Mononuclear cell (primary cell): ENCODE data around the gene PEX26. TPM values are rescaled to one million over a fixed set of nuclear protein-coding genes. Genes with fewer than 3 reads are reported as not detected.
"Not testable (repeated sequence)": the region's sequence is repeated elsewhere in the genome, so short reads cannot be mapped to it uniquely, and the experiment has no call there.

Experiments used
- H3K27me3 ChIP-seq: 2 replicates; pipeline ENCODE4 v1.6.0; 2011; ENCODE audit warnings: low read length, control low read depth; ENCODE audit not compliant: insufficient read depth
- H3K4me1 ChIP-seq: 2 replicates; pipeline ENCODE4 v1.5.1; 2011; ENCODE audit warnings: mild to moderate bottlenecking, low read length, control low read depth; ENCODE audit not compliant: insufficient read depth
- H3K4me3 ChIP-seq: 2 replicates; pipeline ENCODE4 v1.5.1; 2011; ENCODE audit warnings: mild to moderate bottlenecking, low read length, moderate library complexity
- H3K9me3 ChIP-seq: 2 replicates; pipeline ENCODE4 v1.5.1; 2011; ENCODE audit warnings: low read depth, mild to moderate bottlenecking, control low read depth, low read length
- total RNA-seq: library from RNA; depleted of rRNA; stranded (reverse); fragments of >200 nt; gene quantifications from one replicate; pipeline ENCODE4 v1.2.3, GENCODE V29; 2012

PEX26 gene
- total RNA-seq, 1 donor: 15.5 TPM

GRCh38 chr22:18048441-18048898, 29.3 kb upstream of the PEX26 start:
- Histone ChIP-seq H3K4me1 (no peaks in the 10 kb centered on the region), H3K9me3 (no peaks in the 10 kb centered on the region), H3K27me3 (no peaks in the 10 kb centered on the region), H3K4me3 (no peak overlapping the region)

DNA sequence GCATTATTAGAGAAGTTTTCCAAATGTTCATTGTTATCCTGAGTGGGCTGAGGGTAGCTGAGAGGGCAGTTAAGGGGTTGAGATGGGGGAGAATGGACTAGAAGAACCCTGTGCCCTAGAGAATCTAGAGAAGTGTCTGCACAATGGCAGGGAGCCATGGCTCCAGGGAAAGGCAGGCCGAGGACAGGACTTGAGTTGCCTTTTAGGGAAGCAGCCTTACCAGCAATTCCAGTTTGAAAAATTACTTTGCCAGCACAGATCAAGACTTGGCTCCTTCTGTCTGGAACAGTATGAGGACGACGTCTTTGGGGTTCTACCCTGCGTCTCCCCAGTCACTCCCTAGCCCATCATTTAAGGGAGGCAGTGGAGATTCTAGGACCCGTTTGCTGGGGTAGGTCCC, 27.7 kb upstream of the PEX26 start:
- H3K27me3 ChIP-seq: no peaks in the 10 kb centered on the region
- no peak overlapping the region for H3K4me3 ChIP-seq
- no peaks in the 10 kb centered on the region for H3K9me3 ChIP-seq
- H3K4me1 ChIP-seq: no peaks in the 10 kb centered on the region

DNA sequence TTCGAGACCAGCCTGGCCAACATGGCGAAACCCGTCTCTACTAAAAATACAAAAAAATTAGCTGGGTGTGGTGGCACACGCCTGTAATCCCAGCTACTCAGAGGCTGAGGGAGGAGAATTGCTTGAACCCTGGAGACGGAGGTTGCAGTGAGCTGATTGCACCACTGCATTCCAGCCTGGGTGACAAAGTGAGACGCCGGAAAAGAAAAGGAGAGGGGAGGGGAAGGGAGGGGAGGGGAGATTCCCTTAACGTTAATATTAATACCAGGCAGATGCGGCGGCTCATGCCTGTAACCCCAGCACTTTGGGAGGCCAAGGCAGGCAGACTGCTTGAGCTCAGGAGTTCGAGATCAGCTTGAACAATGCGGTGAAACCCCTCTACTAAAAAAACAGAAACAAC, 26.7 kb upstream of the PEX26 start:
- H3K9me3 ChIP-seq, H3K27me3 ChIP-seq, H3K4me3 ChIP-seq, H3K4me1 ChIP-seq: not testable (repeated sequence)

DNA sequence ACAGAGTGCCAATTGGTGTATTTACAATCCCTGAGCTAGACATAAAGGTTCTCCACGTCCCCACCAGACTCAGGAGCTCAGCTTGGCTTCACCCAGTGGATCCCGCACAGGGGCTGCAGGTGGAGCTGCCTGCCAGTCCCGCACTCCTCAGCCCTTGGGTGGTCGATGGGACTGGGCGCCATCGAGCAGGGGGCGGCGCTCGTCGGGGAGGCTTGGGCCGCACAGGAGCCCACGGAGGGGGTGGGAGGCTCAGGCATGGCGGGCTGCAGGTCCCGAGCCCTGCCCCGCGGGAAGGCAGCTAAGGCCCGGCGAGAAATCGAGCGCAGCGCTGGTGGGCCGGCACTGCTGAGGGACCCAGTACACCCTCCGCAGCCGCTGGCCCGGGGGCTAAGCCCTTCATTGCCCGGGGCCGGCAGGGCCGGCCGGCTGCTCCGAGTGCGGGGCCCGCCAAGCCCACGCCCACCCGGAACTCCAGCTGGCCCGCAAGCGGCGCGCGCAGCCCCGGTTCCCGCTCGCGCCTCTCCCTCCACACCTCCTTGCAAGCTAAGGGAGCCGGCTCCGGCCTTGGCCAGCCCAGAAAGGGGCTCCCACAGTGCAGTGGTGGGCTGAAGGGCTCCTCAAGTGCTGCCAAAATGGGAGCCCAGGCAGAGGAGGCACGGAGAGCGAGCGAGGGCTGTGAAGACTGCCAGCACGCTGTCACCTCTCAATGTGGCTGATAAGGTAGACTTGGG, 24.4 kb upstream of the PEX26 start:
- not testable (repeated sequence) for H3K4me3 ChIP-seq, H3K27me3 ChIP-seq, H3K9me3 ChIP-seq, H3K4me1 ChIP-seq

DNA sequence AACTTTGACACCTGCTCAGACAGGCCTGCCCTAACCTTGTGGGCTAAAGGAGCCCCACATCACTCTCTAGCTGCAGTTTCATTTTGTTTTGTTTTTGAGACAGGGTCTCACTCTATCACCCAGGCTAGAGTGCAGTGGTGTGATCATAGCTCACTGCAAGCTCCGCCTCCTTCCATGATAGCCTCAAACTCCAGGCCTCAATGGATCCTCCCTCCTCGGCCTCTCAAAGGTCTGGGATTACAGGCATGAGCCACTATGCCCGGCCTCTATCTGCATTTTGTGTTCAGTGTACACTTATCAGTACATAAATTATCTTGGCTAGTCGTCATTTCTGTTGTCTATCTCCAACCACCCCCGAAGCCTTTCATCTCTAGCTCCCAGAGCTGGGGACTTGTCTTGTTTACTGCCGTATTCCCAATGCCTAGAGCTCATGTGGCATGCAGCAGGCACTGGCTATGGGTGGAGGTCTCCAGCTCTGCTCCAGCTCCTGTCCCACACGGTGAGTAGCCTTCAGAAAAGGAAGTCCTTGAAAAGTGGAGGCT, 22.1 kb upstream of the PEX26 start:
- H3K4me1 ChIP-seq: peaks cover 7% of the 10 kb centered on the region
- no peak overlapping the region for H3K4me3 ChIP-seq
- no peaks in the 10 kb centered on the region for H3K9me3 ChIP-seq
- H3K27me3 ChIP-seq: no peaks in the 10 kb centered on the region

DNA sequence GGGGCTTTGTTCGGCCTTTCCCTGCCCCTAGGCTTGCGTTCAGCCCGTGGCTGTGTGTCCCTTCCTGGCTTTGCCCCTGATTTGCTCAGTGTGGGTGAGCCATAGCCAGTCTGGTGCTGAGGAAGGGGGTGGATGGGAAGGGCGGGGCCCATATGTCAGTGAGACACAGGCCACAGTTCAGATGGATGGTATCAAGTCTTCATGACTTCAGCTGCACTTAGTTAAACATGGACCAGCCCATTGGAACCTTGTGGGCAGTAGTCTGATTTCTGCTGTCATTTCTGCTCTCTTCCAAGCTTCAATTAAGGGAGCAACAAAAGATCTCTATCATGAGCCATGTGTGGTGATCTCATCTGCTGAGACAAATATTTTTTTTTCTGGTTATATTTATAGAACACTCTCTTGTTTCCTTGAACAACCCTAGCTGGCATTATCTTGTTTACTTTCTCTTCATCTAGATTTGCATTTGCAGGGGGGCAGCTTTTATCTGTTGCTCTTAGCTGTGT, 21.6 kb upstream of the PEX26 start:
- no peaks in the 10 kb centered on the region for H3K27me3 ChIP-seq
- peaks cover 7% of the 10 kb centered on the region for H3K4me1 ChIP-seq
- no peak overlapping the region for H3K4me3 ChIP-seq
- no peaks in the 10 kb centered on the region for H3K9me3 ChIP-seq

GRCh38 chr22:18056807-18057474, 20.8 kb upstream of the PEX26 start:
- no peak overlapping the region for H3K4me3 ChIP-seq

GRCh38 chr22:18057568-18058209, 20.1 kb upstream of the PEX26 start:
- no peak overlapping the region for H3K4me3 ChIP-seq
- H3K27me3 ChIP-seq: no peaks in the 10 kb centered on the region
- H3K9me3 ChIP-seq: no peaks in the 10 kb centered on the region
- peaks cover 7% of the 10 kb centered on the region for H3K4me1 ChIP-seq

More at GRCh38 chr22:18056807-18057474, 20.8 kb upstream of the PEX26 start:
- no peaks in the 10 kb centered on the region for H3K9me3 ChIP-seq
- peaks cover 7% of the 10 kb centered on the region for H3K4me1 ChIP-seq
- H3K27me3 ChIP-seq: no peaks in the 10 kb centered on the region

- H3K9me3 ChIP-seq: no peaks in the 10 kb centered on the region
- H3K27me3 ChIP-seq: no peaks in the 10 kb centered on the region
- H3K4me3 ChIP-seq: no peak overlapping the region
- H3K4me1 ChIP-seq: peaks cover 7% of the 10 kb centered on the region
Measured at GRCh38 chr22:18058371-18059093, 19.3 kb upstream of the PEX26 start.

DNA sequence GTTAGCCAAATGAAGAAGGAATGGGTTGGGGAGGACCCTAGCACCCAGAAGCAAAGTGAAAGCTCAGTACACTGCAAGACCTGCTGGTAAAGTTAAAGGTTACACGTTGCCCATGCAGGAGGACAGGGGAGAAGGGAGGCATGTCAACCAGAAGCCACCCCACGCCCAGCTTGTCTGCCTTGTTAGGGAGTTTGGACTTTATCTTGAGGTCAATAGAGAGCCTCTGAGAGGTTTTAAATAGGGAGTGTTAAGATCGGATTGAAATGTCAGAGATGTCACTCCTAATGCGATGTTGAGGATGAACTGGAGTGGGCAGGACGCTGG, 18.7 kb upstream of the PEX26 start:
- Histone ChIP-seq H3K4me1 (peaks cover 7% of the 10 kb centered on the region), H3K27me3 (no peaks in the 10 kb centered on the region), H3K4me3 (no peak overlapping the region), H3K9me3 (no peaks in the 10 kb centered on the region)

GRCh38 chr22:18059473-18059872, 18.3 kb upstream of the PEX26 start:
- Histone ChIP-seq H3K4me1 (peaks cover 7% of the 10 kb centered on the region), H3K27me3 (no peaks in the 10 kb centered on the region), H3K9me3 (no peaks in the 10 kb centered on the region), H3K4me3 (no peak overlapping the region)

DNA sequence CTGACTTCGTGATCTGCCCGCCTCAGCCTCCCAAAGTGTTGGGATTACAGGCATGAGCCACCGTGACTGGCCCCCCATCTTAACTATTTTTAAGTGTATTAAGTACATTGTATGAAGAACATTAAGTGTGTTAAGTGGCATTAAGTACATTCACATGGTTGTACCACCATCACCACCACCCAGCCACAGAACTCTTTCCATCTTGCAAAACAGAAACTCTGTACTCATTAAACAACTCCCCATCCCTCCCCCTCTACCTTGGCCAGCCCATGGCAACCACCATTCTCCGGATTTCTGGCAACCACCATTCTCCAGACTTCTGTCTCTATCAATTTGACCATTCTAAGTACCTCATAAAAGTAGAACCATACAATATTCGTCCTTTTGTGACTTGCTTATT, 17.8 kb upstream of the PEX26 start:
- peaks cover 10% of the 10 kb centered on the region for H3K4me1 ChIP-seq
- H3K4me3 ChIP-seq: no peak overlapping the region
- H3K9me3 ChIP-seq: no peaks in the 10 kb centered on the region
- no peaks in the 10 kb centered on the region for H3K27me3 ChIP-seq

DNA sequence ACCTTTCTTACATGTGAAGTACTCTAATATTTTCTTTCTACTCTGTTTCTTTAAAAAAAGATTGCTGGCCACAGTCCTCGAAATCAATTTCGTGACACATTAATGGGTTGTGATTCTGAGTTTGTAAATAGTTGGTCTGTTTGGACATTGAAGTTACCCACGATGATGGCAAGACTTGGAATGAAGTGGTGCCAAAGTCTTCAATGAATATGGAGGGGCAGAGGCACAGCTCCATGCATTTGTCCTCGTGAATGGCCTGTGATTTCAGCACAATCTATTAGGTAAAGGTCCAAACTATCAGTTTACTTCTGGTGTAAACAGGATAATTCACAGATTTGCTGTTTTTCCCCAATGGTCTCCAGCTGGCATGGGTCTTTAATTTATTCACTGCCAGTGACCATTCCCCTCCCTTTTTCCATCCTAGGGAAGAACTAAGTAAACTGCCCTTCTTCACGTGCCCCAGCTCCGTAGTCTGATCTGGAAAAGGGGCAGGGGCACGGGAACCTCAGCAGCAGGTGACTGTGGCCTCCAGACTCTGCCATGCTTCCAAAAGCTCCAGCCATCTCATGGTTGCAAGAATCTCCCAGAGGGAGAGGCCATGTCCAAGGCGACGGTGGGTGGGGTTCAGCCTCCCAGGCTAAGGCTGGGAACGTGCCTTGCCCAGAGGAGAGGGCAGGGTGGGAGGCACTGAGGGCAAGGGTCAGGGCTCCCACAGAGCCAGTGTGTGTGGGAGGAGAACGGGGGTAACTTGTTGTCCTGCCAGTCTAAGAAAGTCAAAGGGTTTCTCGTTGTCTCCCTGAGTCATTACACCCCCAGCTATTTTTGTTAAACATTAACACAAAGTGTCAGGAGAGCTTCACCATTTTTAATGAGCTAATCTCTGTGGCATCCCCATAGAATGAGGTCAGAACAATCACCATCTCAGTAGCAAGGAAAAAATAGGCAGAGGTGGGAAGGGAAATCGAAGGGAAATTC, 16.9 kb upstream of the PEX26 start:
- Histone ChIP-seq H3K27me3 (no peaks in the 10 kb centered on the region), H3K4me3 (no peak overlapping the region), H3K9me3 (no peaks in the 10 kb centered on the region), H3K4me1 (peaks cover 16% of the 10 kb centered on the region)

GRCh38 chr22:18062421-18062820, 15.4 kb upstream of the PEX26 start:
- peaks cover 13% of the 10 kb centered on the region for H3K4me1 ChIP-seq
- no peaks in the 10 kb centered on the region for H3K9me3 ChIP-seq
- no peak overlapping the region for H3K4me3 ChIP-seq
- H3K27me3 ChIP-seq: no peaks in the 10 kb centered on the region
